CD14-positive monocyte (primary cell): ENCODE data around the gene IP6K2. TPM values are rescaled to one million over a fixed set of nuclear protein-coding genes. Genes with fewer than 3 reads are reported as not detected.

Experiments used
- DNase-seq, 3 donors: peaks; one replicate each; pipeline ENCODE4 v3.0.0-alpha.2; 2011 to 2022
- H2AFZ ChIP-seq: 2 replicates; pipeline ENCODE4 v1.6.0; 2012; ENCODE audit warnings: mild to moderate bottlenecking, low read depth, low read length, inconsistent platforms; ENCODE audit not compliant: insufficient read depth, poor library complexity, severe bottlenecking
- H3K27ac ChIP-seq, 2 donors: 1 replicate in 1 of 2; 2 replicates in 1 of 2; pipeline ENCODE4 v1.5.1; 2012 to 2013; ENCODE audit warnings: low read length in 2 of 2, control low read depth in 1 of 2, inconsistent platforms in 1 of 2, low read depth in 1 of 2, mild to moderate bottlenecking in 1 of 2
- H3K27me3 ChIP-seq, 2 donors: one replicate each; pipeline versions ENCODE4 v1.6.0 to v1.6.1; 2011 to 2013; ENCODE audit warnings: low read length in 2 of 2; ENCODE audit not compliant: control insufficient read depth in 2 of 2, insufficient read depth in 2 of 2
- H3K36me3 ChIP-seq, 2 donors: replicated peaks in 1 of 2; 1 replicate in 1 of 2; 2 replicates in 1 of 2; pipeline versions ENCODE4 v1.5.1 to v1.6.1; 2012 to 2013; ENCODE audit warnings: low read length in 2 of 2, control low read depth in 1 of 2, inconsistent platforms in 1 of 2, mild to moderate bottlenecking in 1 of 2; ENCODE audit not compliant: insufficient read depth in 2 of 2, control insufficient read depth in 1 of 2
- H3K4me1 ChIP-seq, 2 donors: 1 replicate in 1 of 2; 2 replicates in 1 of 2; pipeline versions ENCODE4 v1.5.1 to v1.6.1; 2012 to 2013; ENCODE audit warnings: low read length in 2 of 2, control low read depth in 1 of 2, inconsistent platforms in 1 of 2, mild to moderate bottlenecking in 1 of 2, moderate library complexity in 1 of 2; ENCODE audit not compliant: insufficient read depth in 2 of 2, control insufficient read depth in 1 of 2
- H3K4me2 ChIP-seq: replicated peaks from 2 replicates; pipeline ENCODE3; 2012; ENCODE audit warnings: low read length, moderate library complexity, mild to moderate bottlenecking; ENCODE audit not compliant: poor library complexity, severe bottlenecking; ENCODE audit errors: extremely low read depth
- H3K4me3 ChIP-seq, 3 experiments: fragments of 200-600 bp in 1 of 3; sonication (generic) in 1 of 3; replicated peaks in 1 of 3; 1 replicate in 2 of 3; 2 replicates in 1 of 3; pipeline ENCODE4 v1.5.1; 2011 to 2013; ENCODE audit warnings: low read length in 3 of 3, mild to moderate bottlenecking in 3 of 3, control low read depth in 2 of 3, low read depth in 2 of 3, inconsistent platforms in 1 of 3, moderate library complexity in 1 of 3
- H3K79me2 ChIP-seq: 2 replicates; pipeline ENCODE4 v1.6.0; 2012; ENCODE audit warnings: mild to moderate bottlenecking, control low read depth, inconsistent platforms, low read length, moderate library complexity; ENCODE audit not compliant: insufficient read depth
- H3K9ac ChIP-seq: 2 replicates; pipeline ENCODE4 v1.6.0; 2017; ENCODE audit warnings: low read length, mild to moderate bottlenecking; ENCODE audit not compliant: insufficient read depth, poor library complexity, severe bottlenecking
- H3K9me3 ChIP-seq, 2 donors: replicated peaks in 1 of 2; 1 replicate in 1 of 2; 2 replicates in 1 of 2; pipeline versions ENCODE4 v1.5.1 to v1.6.1; 2012 to 2013; ENCODE audit warnings: low read length in 2 of 2, control low read depth in 1 of 2; ENCODE audit not compliant: control insufficient read depth in 1 of 2, insufficient read depth in 1 of 2
- H4K20me1 ChIP-seq: 2 replicates; pipeline ENCODE4 v1.6.0; 2012; ENCODE audit warnings: mild to moderate bottlenecking, low read length, control low read depth, moderate library complexity; ENCODE audit not compliant: insufficient read depth
- H3K27ac Mint-ChIP-seq, 7 donors: one replicate each; pipeline ENCODE4 v1.8.0; 2020; ENCODE audit warnings: mild to moderate bottlenecking in 7 of 7, mixed read lengths in 7 of 7, moderate library complexity in 6 of 7, inconsistent platforms in 2 of 7
- H3K27me3 Mint-ChIP-seq, 3 donors: one replicate each; pipeline ENCODE4 v1.8.0; 2021 to 2022; ENCODE audit warnings: low read depth in 3 of 3, mild to moderate bottlenecking in 3 of 3, mixed read lengths in 3 of 3, moderate library complexity in 3 of 3, inconsistent platforms in 1 of 3
- H3K36me3 Mint-ChIP-seq, 2 donors: one replicate each; pipeline ENCODE4 v1.8.0; 2020; ENCODE audit warnings: mixed read lengths in 2 of 2, inconsistent platforms in 1 of 2, mild to moderate bottlenecking in 1 of 2
- H3K4me1 Mint-ChIP-seq: one replicate; pipeline ENCODE4 v1.8.0; 2020; ENCODE audit warnings: mild to moderate bottlenecking, mixed read lengths
- H3K4me3 Mint-ChIP-seq, 2 donors: one replicate each; pipeline ENCODE4 v1.8.0; 2020; ENCODE audit warnings: mild to moderate bottlenecking in 2 of 2, mixed read lengths in 2 of 2, moderate library complexity in 1 of 2
- H3K9me3 Mint-ChIP-seq, 7 donors: one replicate each; pipeline ENCODE4 v1.8.0; 2020 to 2022; ENCODE audit warnings: mixed read lengths in 7 of 7, mild to moderate bottlenecking in 6 of 7, moderate library complexity in 6 of 7, inconsistent platforms in 2 of 7
- whole genome bisulfite sequencing: methylation state at CpG from one replicate; pipeline ENCODE4 v1.1.5; 2013; ENCODE audit warnings: missing lambda C conversion rate; ENCODE audit not compliant: insufficient coverage; 5-methylcytosine and 5-hydroxymethylcytosine counted together
- intact Hi-C, 2 donors: fragments of 100-400 bp; cut with micrococcal nuclease; formaldehyde crosslinking; loops; one replicate each; pipeline versions ENCODE4 v1.15.0 to v1.15.1; 2023
- polyA plus RNA-seq, 3 donors: library from polyadenylated mRNA; depleted of rRNA in 1 of 3; unstranded in 2 of 3; stranded (reverse) in 1 of 3; fragments of 300-500 nt in 2 of 3; fragments of >200 nt in 1 of 3; fragmentation: Illumina TruSeq in 2 of 3; gene quantifications; 1 replicate in 2 of 3; 2 replicates in 1 of 3; pipeline ENCODE4 v1.2.3, GENCODE V29; 2012 to 2021
- TF ChIP-seq, protein P1 (sequence below): fragments of 200-600 bp; IDR thresholded peaks from one replicate; pipeline ENCODE4 v1.8.0; 2022; ENCODE audit warnings: antibody characterized with exemption, mild to moderate bottlenecking

Gene IP6K2
- polyA plus RNA-seq, 3 donors, result 16.5 to 53.8 (median 18.7) TPM

DNA sequence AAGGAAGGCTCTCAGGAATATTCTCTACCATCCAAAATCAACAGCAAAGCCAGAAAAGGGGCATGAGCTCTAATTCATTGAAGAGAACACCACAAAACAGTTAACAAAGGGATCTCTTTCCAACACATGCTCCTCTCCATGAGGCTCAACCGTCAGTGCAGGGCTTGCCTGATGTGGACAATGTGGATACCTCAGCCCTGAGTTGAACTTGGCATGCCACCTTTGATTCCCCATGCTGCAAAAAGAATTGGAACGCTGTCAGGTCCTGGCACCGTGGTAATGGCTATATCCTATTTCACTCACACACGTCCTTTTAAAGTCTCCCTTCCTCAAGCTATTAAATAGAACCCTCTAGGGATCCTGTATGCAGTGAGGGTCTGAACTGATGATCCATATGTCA lies 30.7 kb upstream of the IP6K2 start:
- H3K9ac ChIP-seq, result no peak overlapping the region
- H3K4me1 Mint-ChIP-seq, result peaks cover 45% of the 10 kb centered on the region
- H3K27me3 Mint-ChIP-seq, result peaks cover 0 to 2% (median 0%) of the 10 kb centered on the region in 3 donors
- no peaks in the 10 kb centered on the region for H3K79me2 ChIP-seq
- no peaks in the 10 kb centered on the region for H3K27me3 ChIP-seq
- H3K9me3 ChIP-seq, result no peaks in the 10 kb centered on the region
- 95% methylated on average over 2 of the region's 4 CpGs for WGBS
- peaks cover 27 to 42% of the 10 kb centered on the region in 2 donors for H3K36me3 Mint-ChIP-seq
- peak overlapping the region in 1 of 3 experiments; percentile 55 for H3K4me3 ChIP-seq
- H3K36me3 ChIP-seq, result peaks cover 3 to 17% of the 10 kb centered on the region in 2 donors
- peak overlapping the region; percentile 73 to 93 (median 88) for H3K27ac Mint-ChIP-seq
- H3K4me1 ChIP-seq, result peaks cover 51 to 55% of the 10 kb centered on the region in 2 donors
- no peak overlapping the region for H3K4me2 ChIP-seq
- intact Hi-C loops, result no loop called here
- peak overlapping the region; percentile 77 to 79 for H3K27ac ChIP-seq
- DNase-seq, result no peak
- H2AFZ ChIP-seq, result no peak overlapping the region
- no peak overlapping the region for H3K4me3 Mint-ChIP-seq
- TF ChIP-seq, protein P1, sequence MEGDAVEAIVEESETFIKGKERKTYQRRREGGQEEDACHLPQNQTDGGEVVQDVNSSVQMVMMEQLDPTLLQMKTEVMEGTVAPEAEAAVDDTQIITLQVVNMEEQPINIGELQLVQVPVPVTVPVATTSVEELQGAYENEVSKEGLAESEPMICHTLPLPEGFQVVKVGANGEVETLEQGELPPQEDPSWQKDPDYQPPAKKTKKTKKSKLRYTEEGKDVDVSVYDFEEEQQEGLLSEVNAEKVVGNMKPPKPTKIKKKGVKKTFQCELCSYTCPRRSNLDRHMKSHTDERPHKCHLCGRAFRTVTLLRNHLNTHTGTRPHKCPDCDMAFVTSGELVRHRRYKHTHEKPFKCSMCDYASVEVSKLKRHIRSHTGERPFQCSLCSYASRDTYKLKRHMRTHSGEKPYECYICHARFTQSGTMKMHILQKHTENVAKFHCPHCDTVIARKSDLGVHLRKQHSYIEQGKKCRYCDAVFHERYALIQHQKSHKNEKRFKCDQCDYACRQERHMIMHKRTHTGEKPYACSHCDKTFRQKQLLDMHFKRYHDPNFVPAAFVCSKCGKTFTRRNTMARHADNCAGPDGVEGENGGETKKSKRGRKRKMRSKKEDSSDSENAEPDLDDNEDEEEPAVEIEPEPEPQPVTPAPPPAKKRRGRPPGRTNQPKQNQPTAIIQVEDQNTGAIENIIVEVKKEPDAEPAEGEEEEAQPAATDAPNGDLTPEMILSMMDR, result no peak
- peaks cover 0 to 2% (median 0%) of the 10 kb centered on the region in 7 donors for H3K9me3 Mint-ChIP-seq
- H4K20me1 ChIP-seq, result no peaks in the 10 kb centered on the region

DNA sequence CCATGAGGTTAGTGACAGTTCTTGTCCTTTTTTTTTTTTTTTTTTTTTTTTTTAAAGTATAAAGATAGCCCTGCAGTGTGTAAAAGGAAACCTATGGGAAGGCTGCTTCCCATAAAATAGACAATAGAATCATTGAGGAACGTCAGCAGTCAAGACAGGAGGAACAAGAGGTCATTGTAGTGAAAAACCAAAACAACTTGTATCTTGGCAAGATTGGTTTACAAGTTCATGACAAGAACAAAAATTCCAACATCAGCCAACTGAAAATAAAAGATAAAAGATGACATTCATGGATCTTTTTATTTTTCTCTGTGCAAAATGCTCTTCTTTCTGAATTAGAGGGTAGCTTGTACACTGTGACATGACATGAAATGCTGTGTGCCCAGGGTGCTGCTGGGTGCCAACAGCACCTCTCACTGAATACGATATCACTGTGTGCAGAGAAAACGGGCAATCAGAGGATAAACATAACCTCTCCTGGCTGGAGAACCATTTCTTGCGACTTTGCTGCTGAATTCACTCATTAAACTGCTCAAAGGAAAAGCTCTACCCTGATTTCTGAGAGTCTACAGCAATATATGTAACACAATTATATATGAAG lies 30.1 kb upstream of the IP6K2 start:
- Mint-ChIP-seq H3K27me3 (peaks cover 0 to 2% (median 0%) of the 10 kb centered on the region in 3 donors), H3K36me3 (peaks cover 27 to 41% of the 10 kb centered on the region in 2 donors), H3K27ac (no peak overlapping the region), H3K4me1 (peaks cover 49% of the 10 kb centered on the region), H3K4me3 (no peak overlapping the region), H3K9me3 (peaks cover 0 to 2% (median 0%) of the 10 kb centered on the region in 7 donors)
- H3K27me3 ChIP-seq, result no peaks in the 10 kb centered on the region
- TF ChIP-seq, protein P1, result no peak
- peak overlapping the region in 1 of 2 donors; percentile 77 for H3K27ac ChIP-seq
- intact Hi-C loops, result no loop called here
- peaks cover 3 to 12% of the 10 kb centered on the region in 2 donors for H3K36me3 ChIP-seq
- H3K9me3 ChIP-seq, result no peaks in the 10 kb centered on the region
- DNase-seq, result no peak
- H2AFZ ChIP-seq, result no peak overlapping the region
- no peak overlapping the region for H3K9ac ChIP-seq
- H3K4me2 ChIP-seq, result no peak overlapping the region
- no peak overlapping the region for H3K4me3 ChIP-seq
- peaks cover 56 to 61% of the 10 kb centered on the region in 2 donors for H3K4me1 ChIP-seq
- no peaks in the 10 kb centered on the region for H3K79me2 ChIP-seq
- H4K20me1 ChIP-seq, result no peaks in the 10 kb centered on the region
- WGBS, result 100% methylated on average over 1 of the region's 4 CpGs
